Measurements from ENCODE around the gene PP2D1.
"Not testable (repeated sequence)": the region's sequence is repeated elsewhere in the genome, so short reads cannot be mapped to it uniquely, and the experiment has no call there.

Gene PP2D1

DNA sequence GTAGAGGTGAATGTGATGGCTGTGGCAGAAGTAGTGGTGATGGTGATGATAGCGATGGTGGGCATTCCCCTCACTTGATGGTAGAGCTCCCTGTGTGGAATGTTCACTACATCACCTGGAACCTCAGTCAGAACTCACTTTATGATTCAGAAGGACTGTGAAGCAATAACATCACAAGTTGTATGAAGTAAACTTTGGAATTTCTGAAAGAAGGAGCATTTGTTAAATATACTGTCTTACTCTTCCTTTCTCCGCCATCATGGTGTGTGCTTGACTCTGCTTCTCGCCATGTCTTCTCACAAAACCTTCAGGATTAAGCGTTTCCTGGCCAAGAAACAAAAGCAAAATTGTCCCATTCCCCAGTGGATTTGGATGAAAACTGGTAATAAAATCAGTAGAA lies at the start of gene PP2D1:
Gene PP2D1 (minus strand): TSS at position 101 of the 400 bp plus-strand sequence. CDS start 192 bp downstream, outside the sequence.
- no peak for DNase-seq (ENCODE audit: low read depth in 4 of 4, low spot score in 1 of 4)

DNA sequence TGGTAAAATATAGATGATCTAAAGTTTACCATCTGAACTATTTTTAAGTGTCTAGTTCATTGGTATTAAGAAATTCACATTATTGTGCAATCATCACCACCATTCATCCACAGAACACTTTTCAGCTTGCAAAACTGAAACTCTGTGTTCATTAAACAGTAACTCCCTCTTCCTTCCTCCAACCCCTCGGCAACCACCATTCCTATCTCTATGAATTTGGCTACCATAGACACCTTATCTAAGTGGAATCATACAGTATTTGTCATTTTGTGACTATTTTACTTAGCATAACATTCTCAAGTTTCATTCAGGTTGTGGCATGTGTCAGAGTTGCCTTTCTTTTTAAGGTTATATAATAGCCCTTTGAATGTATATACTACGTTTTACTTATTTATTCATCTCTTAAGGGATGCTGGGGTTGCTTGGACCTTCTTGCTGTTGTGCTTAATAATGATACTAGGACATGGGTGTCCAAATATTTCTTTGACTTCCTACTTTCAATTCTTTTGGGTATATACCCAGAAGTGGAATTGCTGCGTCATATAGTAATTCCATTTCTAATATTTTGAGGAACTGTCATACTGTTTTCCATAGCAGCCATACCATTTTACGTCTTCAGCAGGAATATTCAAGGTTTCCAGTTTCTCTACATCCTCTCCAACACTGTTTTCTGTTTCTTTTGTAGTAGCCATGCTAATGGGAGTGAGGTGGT lies 49.1 kb upstream of the PP2D1 start:
- DNase-seq (ENCODE audit: low read depth in 4 of 4, low spot score in 1 of 4), result no peak

DNA sequence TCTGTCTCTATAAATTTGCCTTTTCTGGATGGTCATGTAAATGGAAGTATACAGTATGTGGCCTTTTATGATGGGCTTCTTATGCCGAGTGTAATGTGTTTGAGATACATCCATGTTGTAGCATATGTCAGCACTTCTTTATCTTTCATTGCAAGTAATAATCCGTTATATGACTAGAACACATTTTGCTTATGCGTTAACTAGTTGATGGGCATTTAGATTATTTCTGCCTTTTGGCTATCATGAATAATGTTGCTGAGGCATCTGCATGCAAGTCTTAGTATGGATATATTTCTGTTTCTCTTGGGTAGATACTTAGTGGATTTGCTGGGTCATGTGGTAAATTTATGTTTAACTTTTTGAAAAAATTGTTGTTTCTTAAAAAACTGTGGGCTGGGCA lies 47.9 kb upstream of the PP2D1 start:
- DNase-seq (ENCODE audit: low read depth in 4 of 4, low spot score in 1 of 4), result no peak

DNA sequence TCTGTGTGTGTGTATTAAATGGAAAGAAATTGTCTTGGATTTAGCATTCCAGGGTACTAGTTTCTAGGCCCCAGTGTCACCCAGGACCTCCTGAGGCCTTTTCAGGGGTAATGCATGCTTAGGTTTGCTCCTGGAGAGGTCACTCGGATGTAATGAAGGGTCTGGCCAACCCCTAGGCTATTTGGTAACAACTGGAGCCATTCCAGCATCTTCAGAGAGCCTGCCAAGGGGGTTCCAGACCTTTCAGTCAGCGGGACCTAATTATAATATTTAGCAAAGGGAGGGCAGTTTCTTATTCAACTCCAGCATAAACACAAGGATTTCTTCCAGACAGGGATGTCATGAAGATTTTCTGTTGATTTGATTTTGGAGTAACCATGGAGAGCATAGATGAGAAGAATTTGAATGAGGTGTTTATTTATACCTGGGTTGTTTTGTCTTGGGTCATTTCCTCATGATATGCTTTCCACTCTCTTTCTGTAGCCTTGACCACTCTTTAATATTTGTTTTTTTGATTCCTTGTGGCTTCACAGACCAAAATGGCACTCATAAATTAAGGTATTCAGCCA lies 45.6 kb upstream of the PP2D1 start:
- DNase-seq (ENCODE audit: low read depth in 4 of 4, low spot score in 1 of 4), result no peak

GRCh38 chr3:20056725-20057611 lies 44.9 kb upstream of the PP2D1 start:
- peak in 1 of 4 experiments; percentile 18 for DNase-seq (ENCODE audit: low read depth in 4 of 4, low spot score in 1 of 4)

DNA sequence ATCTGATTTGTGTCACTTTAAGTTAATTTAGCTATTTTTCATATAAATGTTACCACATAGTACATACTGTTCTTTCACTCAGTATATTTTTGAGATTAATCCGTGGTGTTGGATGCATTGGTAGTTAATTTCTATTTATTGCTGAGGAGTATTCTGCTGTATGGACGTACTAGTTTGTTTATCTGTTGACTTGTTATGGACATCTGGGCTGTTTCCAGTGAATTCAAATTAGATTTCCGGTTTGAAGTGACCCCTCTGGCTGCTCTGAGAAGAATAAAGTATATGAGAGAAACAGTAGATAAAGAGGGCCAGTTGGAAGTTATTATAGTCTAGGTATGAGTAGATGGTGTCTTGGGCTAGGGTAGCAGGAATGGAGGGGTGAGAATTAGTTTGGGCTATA lies 43.8 kb upstream of the PP2D1 start:
- no peak for DNase-seq (ENCODE audit: low read depth in 4 of 4, low spot score in 1 of 4)

DNA sequence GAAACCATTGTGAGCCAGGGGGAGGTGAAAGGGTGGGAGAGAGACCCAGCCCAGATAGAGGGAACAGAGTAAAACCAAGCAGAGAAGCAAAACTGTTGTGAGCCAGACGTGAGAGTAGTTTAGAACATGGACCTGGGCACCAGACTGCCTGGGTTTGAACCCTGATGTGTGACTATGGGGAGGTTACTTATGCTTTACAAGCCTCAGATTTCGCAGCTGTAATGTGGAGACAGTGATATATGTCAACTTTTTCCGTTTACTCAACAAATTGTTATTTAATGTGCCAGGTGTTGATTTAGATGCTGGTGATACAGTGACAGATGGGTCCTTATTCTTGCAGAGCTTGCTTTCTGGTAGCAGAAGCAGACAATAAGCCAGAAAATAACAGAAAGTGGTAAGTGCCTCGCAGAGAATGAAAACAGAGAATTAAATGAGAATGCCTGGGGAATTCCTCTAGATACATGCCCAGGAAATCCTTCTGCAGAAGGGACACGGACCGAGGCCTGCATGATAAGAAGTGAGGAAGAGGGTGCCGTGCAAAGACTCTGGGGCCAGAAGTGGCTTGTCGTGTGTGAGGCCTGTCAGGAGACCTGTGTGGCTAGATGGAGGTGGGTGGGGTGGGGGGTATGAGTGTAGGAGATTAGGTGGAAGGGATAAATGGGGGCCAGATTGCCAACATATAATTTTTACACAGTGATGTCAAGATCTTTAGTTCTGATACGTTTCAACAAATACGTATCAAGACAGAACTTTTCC lies 43.1 kb upstream of the PP2D1 start:
- DNase-seq (ENCODE audit: low read depth in 4 of 4, low spot score in 1 of 4), result no peak

GRCh38 chr3:20054549-20054987 lies 42.5 kb upstream of the PP2D1 start:
- peak in 2 of 4 experiments; percentile 42 to 45 for DNase-seq (ENCODE audit: low read depth in 4 of 4, low spot score in 1 of 4)

DNA sequence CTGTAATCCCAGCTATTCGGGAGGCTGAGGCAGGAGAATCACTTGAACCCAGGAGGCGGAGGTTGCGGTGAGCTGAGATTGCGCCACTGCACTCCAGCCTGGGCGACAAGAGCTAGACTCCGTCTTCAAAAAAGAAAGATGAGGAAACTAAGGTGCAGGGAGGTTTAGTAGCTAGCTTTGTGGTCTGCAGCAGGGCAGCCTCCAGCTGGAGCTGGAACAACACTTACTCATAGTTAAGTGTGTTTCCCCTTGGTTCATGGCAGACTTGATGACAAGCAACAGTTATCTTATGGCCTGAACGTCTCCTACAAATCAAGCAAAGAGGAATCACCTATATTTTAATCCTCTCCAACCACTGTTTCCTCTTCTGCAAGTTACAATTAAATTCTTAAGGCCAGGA lies 40.8 kb upstream of the PP2D1 start:
- DNase-seq (ENCODE audit: low read depth in 4 of 4, low spot score in 1 of 4), result no peak

DNA sequence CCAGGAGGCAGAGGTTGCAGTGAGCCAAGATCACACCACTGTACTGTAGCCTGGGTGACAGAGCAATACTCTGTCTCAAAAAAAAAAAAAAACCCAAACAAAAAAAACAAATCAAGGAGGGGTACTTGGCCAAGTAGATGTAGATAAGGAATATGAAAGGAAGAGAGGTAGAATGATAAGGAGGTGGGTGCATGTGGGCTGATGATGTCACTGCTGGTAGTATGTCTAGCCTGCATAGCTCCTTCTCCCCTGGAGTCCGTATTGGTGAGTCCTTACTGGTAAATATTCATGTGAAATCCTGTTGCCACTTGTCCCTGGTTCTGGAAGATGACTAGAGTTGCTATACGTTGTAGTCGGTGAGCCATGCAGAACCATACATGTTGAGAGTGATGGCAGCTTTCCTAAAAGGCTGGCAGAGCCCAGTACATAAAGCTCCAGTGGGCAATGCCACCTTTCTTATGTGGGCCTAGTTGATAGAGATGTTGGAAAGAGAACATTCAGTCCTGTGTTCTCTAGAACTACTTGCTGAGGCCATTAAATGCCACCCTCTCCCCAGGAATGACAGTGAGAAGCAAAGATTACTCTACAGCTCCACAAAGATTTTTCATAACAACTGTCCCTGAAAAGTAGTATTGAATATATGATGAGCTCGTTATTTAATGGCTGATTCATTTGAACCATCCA lies 39.2 kb upstream of the PP2D1 start:
- no peak for DNase-seq (ENCODE audit: low read depth in 4 of 4, low spot score in 1 of 4)

- DNase-seq (ENCODE audit: low read depth in 4 of 4, low spot score in 1 of 4), result no peak
These were observed 36.2 kb upstream of the PP2D1 start for GRCh38 chr3:20047976-20048883.

DNA sequence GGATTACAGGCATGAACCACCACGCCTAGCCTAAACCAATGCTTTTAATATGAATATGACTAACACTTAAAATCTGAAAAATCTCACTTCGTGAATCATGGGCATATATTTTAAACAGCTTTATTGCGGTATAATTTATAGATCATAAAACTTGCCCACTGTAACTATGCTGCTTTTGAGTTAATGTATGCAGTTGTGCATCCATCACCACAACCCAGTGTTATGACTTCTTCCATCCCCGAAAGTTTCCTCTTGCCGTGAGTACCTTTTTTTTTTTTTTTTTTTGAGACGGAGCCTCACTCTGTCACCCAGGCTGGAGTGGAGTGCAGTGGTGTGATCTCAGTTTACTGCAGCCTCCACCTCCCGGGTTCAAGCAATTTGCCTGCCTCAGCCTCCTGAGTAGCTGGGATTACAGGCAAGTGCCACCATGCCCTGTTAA lies 35.3 kb upstream of the PP2D1 start:
- DNase-seq (ENCODE audit: low read depth in 4 of 4, low spot score in 1 of 4), result no peak

DNA sequence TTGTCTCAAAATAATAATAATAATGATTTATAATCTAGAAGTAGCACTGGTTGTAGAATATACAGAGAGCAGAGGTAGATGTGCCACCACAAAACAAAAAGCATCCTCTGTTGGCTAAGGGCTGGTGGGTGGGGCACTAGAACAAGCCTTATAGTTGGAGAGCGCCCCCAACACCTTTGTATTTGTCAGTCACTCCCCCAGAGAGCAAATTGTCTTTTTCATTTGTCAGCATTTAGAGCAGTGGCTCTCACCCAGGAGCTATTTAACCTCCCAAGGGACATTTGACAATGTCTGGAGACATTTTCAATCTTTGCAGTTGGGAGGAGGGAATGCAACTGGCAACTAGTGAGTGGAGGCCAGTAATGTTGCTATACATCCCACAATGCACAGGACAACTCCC lies 34.5 kb upstream of the PP2D1 start:
- no peak for DNase-seq (ENCODE audit: low read depth in 4 of 4, low spot score in 1 of 4)

GRCh38 chr3:20045141-20045540 lies 33.1 kb upstream of the PP2D1 start:
- not testable (repeated sequence) for DNase-seq (ENCODE audit: low read depth in 4 of 4, low spot score in 1 of 4)

- no peak for DNase-seq (ENCODE audit: low read depth in 4 of 4, low spot score in 1 of 4)
These were observed 31.8 kb upstream of the PP2D1 start for GRCh38 chr3:20043825-20044224.

DNA sequence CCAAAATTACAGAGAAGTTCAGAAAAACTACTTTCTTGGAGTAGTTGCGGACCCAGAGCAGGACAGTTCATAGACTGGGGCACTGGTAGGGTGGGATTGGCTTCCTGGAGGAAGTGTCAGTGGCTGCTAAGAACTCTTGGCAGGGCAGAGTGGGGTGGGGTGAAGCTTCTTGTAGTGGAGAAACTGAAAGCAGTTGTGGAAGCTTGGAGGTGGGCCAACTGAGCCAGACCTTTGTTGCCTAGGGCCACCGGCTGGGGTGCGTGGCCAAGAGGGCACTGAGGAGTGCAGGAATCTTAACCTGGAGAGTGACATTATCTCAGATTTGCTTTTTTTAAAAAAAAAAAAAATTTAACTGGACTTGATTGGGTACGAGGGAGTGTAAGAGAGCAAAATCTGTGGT lies 31.3 kb upstream of the PP2D1 start:
- DNase-seq (ENCODE audit: low read depth in 4 of 4, low spot score in 1 of 4), result peak in 1 of 4 experiments; percentile 28

GRCh38 chr3:20042331-20042730 lies 30.3 kb upstream of the PP2D1 start:
- no peak for DNase-seq (ENCODE audit: low read depth in 4 of 4, low spot score in 1 of 4)

DNA sequence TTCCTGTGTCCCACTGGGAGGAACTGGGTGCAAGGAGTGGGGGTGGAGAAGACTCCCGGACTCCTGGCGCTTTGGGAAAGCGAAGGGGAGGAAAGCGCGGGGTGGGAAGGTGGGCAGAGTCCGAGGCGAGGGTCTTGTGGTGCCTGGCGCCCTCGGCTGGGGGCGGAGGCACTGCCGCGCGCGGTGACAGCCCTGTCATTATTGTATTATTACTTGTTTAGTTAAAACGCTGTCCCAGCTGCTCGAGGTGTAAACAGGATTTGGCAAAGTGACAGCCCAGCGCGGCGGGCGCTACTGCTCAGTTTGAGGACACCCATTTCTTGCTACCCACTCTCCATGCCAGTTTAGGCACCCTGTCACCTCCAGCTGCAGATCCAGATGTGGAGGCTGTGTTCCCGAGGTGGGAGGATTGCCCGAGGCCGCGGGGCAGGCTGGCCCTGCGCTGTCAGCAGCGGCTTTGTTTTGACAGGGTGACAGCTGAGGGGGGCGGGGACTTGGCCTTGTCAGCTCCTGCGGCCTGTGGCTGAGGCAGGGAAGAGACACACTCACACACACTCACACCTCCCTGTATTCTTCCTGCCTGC lies 29.2 kb upstream of the PP2D1 start:
- DNase-seq (ENCODE audit: low read depth in 4 of 4, low spot score in 1 of 4), result peak in 2 of 4 experiments; percentile 71 to 77

GRCh38 chr3:20040548-20041196 lies 28.6 kb upstream of the PP2D1 start:
- DNase-seq (ENCODE audit: low read depth in 4 of 4, low spot score in 1 of 4), result peak in 2 of 4 experiments; percentile 46 to 61

Data from stimulated activated CD4-positive, alpha-beta T cell treated with anti-CD3 and anti-CD28 coated beads, Interleukin-1b, Interleukin-23, amount 100 ng/mL, for 24 hours (primary cell).